Measurements from ENCODE around the gene PTPRG.
A peak's percentile ranks its signal among the peaks of the same experiment; 100 is the strongest.

Gene PTPRG

GRCh38 chr3:62318752-62319569 is 757.6 kb downstream of the PTPRG start:
- peak; percentile 89 for DNase-seq

- DNase-seq, result no peak
These were observed 758.3 kb downstream of the PTPRG start for GRCh38 chr3:62319570-62320243.

DNA sequence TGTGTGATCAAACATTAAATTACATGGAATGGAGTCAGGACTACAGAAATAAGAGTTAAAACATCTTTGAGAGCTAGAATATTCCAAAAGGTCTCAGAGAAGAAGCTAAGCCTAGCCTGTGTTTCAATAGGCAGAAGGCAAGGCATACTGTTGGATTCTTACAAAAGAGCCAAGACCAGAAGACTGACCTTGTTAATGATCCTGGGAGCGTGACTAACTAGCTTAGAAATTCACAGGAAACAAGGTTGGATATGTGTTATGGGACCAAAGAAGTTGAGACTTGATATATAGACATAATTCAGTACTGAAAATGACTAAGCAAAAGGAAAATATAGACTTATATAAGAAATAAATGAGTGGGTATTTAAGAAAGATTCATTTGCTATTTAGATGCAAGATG is 761.9 kb downstream of the PTPRG start:
- DNase-seq, result no peak

DNA sequence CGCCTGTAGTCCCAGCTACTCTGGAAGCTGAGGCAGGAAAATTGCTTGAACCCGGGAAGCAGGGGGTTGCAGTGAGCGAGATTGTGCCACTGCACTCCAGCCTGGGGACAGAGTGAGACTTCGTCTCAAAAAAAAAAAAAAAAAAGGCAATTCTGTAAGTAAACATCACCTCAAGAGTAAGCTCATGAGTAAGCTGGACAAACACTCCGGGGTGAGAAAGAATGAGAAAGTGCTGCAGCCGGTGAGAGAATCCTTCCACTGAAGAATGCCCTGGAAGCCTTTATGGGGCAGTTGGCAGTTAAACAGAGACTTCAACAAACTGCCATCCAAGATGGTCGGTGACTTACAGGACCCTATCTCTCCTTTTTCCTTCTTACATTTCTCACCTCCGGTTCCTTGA is 764.5 kb downstream of the PTPRG start:
- no peak for DNase-seq

GRCh38 chr3:62329971-62330370 is 768.6 kb downstream of the PTPRG start:
- no peak for DNase-seq

GRCh38 chr3:62332017-62332416 is 770.6 kb downstream of the PTPRG start:
- DNase-seq, result no peak

GRCh38 chr3:62332835-62333244 is 771.5 kb downstream of the PTPRG start:
- DNase-seq, result no peak

GRCh38 chr3:62335196-62335595 is 773.8 kb downstream of the PTPRG start:
- no peak for DNase-seq

DNA sequence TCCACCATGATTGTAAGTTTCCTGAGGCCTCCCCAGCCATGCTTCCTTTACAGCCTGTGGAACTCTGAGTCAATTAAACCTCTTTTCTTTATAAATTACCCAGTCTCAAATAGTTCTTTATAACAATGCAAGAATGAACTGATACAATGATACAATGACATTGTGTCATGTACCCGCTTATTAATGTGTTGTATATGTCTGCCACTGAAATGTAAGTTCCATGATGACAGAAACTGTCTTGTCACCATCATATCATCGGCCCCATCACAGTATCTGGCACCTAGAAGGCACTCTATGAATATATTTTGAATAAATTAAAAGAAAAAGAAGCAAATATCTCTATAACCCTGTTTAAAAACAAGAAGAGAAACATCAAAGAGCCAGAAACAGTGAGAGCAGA is 782.4 kb downstream of the PTPRG start:
- no peak for DNase-seq
